Measurements from ENCODE around the gene RTN4RL2.

Gene RTN4RL2

GRCh38 chr11:57418131-57418530 lies 42.2 kb upstream of the RTN4RL2 start:
- Histone ChIP-seq H3K27ac (ENCODE audit: poor library complexity, severe bottlenecking) (no peak overlapping the region), H3K27me3 (ENCODE audit: insufficient read depth, poor library complexity, severe bottlenecking) (no peaks in the 10 kb centered on the region), H3K4me3 (ENCODE audit: severe bottlenecking) (no peak overlapping the region), H3K9me3 (ENCODE audit: severe bottlenecking) (no peaks in the 10 kb centered on the region), H3K4me1 (ENCODE audit: insufficient read depth, poor library complexity, severe bottlenecking) (no peaks in the 10 kb centered on the region), H3K36me3 (ENCODE audit: low read depth) (peaks cover 70% of the 10 kb centered on the region)
- no peak for TF ChIP-seq CTCF (IDR thresholded peaks at IDR 0.05; ENCODE audit: poor library complexity, severe bottlenecking)
- DNase-seq (ENCODE audit: low spot score) (no peak), ATAC-seq (ENCODE audit: low read depth) (no peak)

GRCh38 chr11:57419146-57419545 lies 41.2 kb upstream of the RTN4RL2 start:
- TF ChIP-seq CTCF (IDR thresholded peaks at IDR 0.05; ENCODE audit: poor library complexity, severe bottlenecking) = no peak
- Histone ChIP-seq H3K27ac (ENCODE audit: poor library complexity, severe bottlenecking) (no peak overlapping the region), H3K36me3 (ENCODE audit: low read depth) (peaks cover 69% of the 10 kb centered on the region), H3K9me3 (ENCODE audit: severe bottlenecking) (no peaks in the 10 kb centered on the region), H3K4me3 (ENCODE audit: severe bottlenecking) (no peak overlapping the region), H3K27me3 (ENCODE audit: insufficient read depth, poor library complexity, severe bottlenecking) (no peaks in the 10 kb centered on the region), H3K4me1 (ENCODE audit: insufficient read depth, poor library complexity, severe bottlenecking) (no peaks in the 10 kb centered on the region)
- ATAC-seq (ENCODE audit: low read depth) (no peak), DNase-seq (ENCODE audit: low spot score) (no peak)

GRCh38 chr11:57421066-57421465 lies 39.3 kb upstream of the RTN4RL2 start:
- H3K27ac ChIP-seq (ENCODE audit: poor library complexity, severe bottlenecking) = no peak overlapping the region
- no peak for ATAC-seq (ENCODE audit: low read depth)
- peaks cover 70% of the 10 kb centered on the region for H3K36me3 ChIP-seq (ENCODE audit: low read depth)
- TF ChIP-seq CTCF (IDR thresholded peaks at IDR 0.05; ENCODE audit: poor library complexity, severe bottlenecking) = no peak
- no peaks in the 10 kb centered on the region for H3K9me3 ChIP-seq (ENCODE audit: severe bottlenecking)
- DNase-seq (ENCODE audit: low spot score) = no peak
- H3K27me3 ChIP-seq (ENCODE audit: insufficient read depth, poor library complexity, severe bottlenecking) = no peaks in the 10 kb centered on the region
- H3K4me1 ChIP-seq (ENCODE audit: insufficient read depth, poor library complexity, severe bottlenecking) = peaks cover 15% of the 10 kb centered on the region
- no peak overlapping the region for H3K4me3 ChIP-seq (ENCODE audit: severe bottlenecking)

GRCh38 chr11:57421805-57422204 lies 38.5 kb upstream of the RTN4RL2 start:
- TF ChIP-seq CTCF (IDR thresholded peaks at IDR 0.05; ENCODE audit: poor library complexity, severe bottlenecking) = no peak
- Histone ChIP-seq H3K27me3 (ENCODE audit: insufficient read depth, poor library complexity, severe bottlenecking) (no peaks in the 10 kb centered on the region), H3K27ac (ENCODE audit: poor library complexity, severe bottlenecking) (no peak overlapping the region), H3K9me3 (ENCODE audit: severe bottlenecking) (no peaks in the 10 kb centered on the region), H3K36me3 (ENCODE audit: low read depth) (peaks cover 66% of the 10 kb centered on the region), H3K4me3 (ENCODE audit: severe bottlenecking) (no peak overlapping the region), H3K4me1 (ENCODE audit: insufficient read depth, poor library complexity, severe bottlenecking) (peaks cover 21% of the 10 kb centered on the region)
- DNase-seq (ENCODE audit: low spot score) = no peak
- ATAC-seq (ENCODE audit: low read depth) = no peak

DNA sequence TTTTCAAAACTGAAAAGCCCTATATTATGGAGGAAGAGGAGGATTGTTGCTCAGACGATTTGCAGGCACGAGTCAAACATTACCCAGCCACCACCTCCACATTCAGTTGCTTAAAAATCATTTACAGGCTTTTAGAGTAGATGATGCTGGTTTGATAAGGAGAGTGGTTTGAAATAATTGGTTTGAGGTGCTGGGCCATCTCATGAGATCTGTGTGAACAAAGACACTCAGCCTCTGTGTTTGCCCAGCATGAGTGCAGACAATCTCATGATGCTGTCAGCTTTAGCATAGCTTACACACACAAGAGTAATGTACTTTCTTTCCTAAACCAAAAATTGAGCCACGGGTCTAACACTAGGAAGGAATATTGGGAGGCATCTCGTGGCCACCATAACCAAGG lies 37.7 kb upstream of the RTN4RL2 start:
- ATAC-seq (ENCODE audit: low read depth) = no peak
- no peak overlapping the region for H3K4me3 ChIP-seq (ENCODE audit: severe bottlenecking)
- no peaks in the 10 kb centered on the region for H3K27me3 ChIP-seq (ENCODE audit: insufficient read depth, poor library complexity, severe bottlenecking)
- H3K27ac ChIP-seq (ENCODE audit: poor library complexity, severe bottlenecking) = no peak overlapping the region
- no peak for TF ChIP-seq CTCF (IDR thresholded peaks at IDR 0.05; ENCODE audit: poor library complexity, severe bottlenecking)
- H3K9me3 ChIP-seq (ENCODE audit: severe bottlenecking) = no peaks in the 10 kb centered on the region
- peaks cover 28% of the 10 kb centered on the region for H3K4me1 ChIP-seq (ENCODE audit: insufficient read depth, poor library complexity, severe bottlenecking)
- peaks cover 58% of the 10 kb centered on the region for H3K36me3 ChIP-seq (ENCODE audit: low read depth)
- DNase-seq (ENCODE audit: low spot score) = no peak

Measured in RWPE2 (cell line).